Stimulated activated naive CD8-positive, alpha-beta T cell treated with anti-CD3 and anti-CD28 coated beads, Interleukin-15, amount 100 ng/mL, for 72 hours (primary cell): ENCODE results near the gene CORIN.

Source experiments
- ATAC-seq: fragments of 150-1000 bp; cut with Tn5 transposase; 2 replicates; pipeline ENCODE4 v1.10.0; 2021; ENCODE audit warnings: mild to moderate bottlenecking, moderate library complexity
- DNase-seq, 2 donors: peaks; one replicate each; pipeline ENCODE4 v3.0.0; 2021 to 2022
- H3K27ac Mint-ChIP-seq, 2 donors: one replicate each; pipeline ENCODE4 v1.8.0; 2022; ENCODE audit warnings: mild to moderate bottlenecking in 2 of 2, mixed read lengths in 2 of 2, moderate library complexity in 2 of 2
- H3K27me3 Mint-ChIP-seq: one replicate; pipeline ENCODE4 v1.8.0; 2022; ENCODE audit warnings: mixed read lengths
- H3K4me1 Mint-ChIP-seq: one replicate; pipeline ENCODE4 v1.8.0; 2022; ENCODE audit warnings: mild to moderate bottlenecking, mixed read lengths
- H3K4me3 Mint-ChIP-seq, 2 donors: one replicate each; pipeline ENCODE4 v1.8.0; 2022; ENCODE audit warnings: mild to moderate bottlenecking in 2 of 2, mixed read lengths in 2 of 2, moderate library complexity in 1 of 2
- H3K9me3 Mint-ChIP-seq, 2 donors: one replicate each; pipeline ENCODE4 v1.8.0; 2022; ENCODE audit warnings: mixed read lengths in 2 of 2

The CORIN gene

GRCh38 chr4:47641755-47642154, 196.1 kb downstream of the CORIN start:
- Mint-ChIP-seq H3K9me3 (peaks cover 7 to 16% of the 10 kb centered on the region in 2 donors), H3K27me3 (peaks cover 7% of the 10 kb centered on the region)

GRCh38 chr4:47640911-47641310, 197.0 kb downstream of the CORIN start:
- peaks cover 11 to 22% of the 10 kb centered on the region in 2 donors for H3K9me3 Mint-ChIP-seq
- DNase-seq (no peak), ATAC-seq (no peak)
- peaks cover 12% of the 10 kb centered on the region for H3K27me3 Mint-ChIP-seq
- no peak overlapping the region for H3K4me3 Mint-ChIP-seq
- no peaks in the 10 kb centered on the region for H3K4me1 Mint-ChIP-seq
- H3K27ac Mint-ChIP-seq, result no peak overlapping the region

More at GRCh38 chr4:47641755-47642154, 196.1 kb downstream of the CORIN start:
- H3K4me1 Mint-ChIP-seq, result no peaks in the 10 kb centered on the region
- H3K4me3 Mint-ChIP-seq, result no peak overlapping the region
- DNase-seq (no peak), ATAC-seq (no peak)
- no peak overlapping the region for H3K27ac Mint-ChIP-seq

GRCh38 chr4:47639531-47639930, 198.3 kb downstream of the CORIN start:
- Mint-ChIP-seq H3K9me3 (peaks cover 11 to 22% of the 10 kb centered on the region in 2 donors), H3K4me3 (no peak overlapping the region), H3K27me3 (peaks cover 16% of the 10 kb centered on the region)

DNA sequence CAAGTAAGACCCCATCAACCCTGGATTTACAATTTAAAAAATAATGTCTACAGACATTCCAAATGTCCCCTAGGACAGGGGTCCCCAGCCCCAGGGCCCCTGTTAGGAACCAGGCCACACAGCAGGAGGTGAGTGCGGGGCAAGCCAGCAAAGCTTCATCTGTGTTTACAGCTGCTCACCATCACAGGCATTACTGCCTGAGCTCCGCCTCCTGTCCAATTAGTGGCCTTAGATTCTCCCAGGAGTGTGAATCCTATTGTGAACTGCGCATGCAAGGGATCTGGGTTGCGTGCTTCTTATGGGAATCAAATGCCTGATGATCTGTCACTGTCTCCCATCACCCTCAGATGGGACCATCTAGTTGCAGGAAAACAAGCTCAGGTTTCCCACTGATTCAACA, 206.7 kb downstream of the CORIN start:
- Mint-ChIP-seq H3K4me1 (no peaks in the 10 kb centered on the region), H3K4me3 (no peak overlapping the region), H3K27ac (no peak overlapping the region)

More at GRCh38 chr4:47639531-47639930, 198.3 kb downstream of the CORIN start:
- no peak for ATAC-seq
- no peaks in the 10 kb centered on the region for H3K4me1 Mint-ChIP-seq
- H3K27ac Mint-ChIP-seq, result no peak overlapping the region
- no peak for DNase-seq

DNA sequence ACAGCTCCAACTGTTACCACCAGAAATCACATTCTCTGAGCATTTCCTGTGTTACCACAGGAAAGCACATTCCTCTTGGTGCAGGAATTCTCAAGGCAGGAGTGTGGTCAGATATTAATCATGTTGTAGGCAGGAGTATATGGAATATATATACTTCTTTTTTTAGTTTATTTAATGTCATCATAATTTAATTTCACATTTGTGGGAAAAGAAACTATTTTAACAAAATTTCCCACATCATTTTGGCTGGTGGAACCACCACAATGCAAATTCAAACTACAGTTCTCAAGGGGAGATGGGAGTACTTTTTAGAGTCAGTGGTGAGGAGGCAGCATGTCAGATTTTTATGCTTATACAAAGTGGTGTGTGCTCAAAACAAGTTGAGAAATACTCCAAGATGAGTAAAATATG, 213.8 kb downstream of the CORIN start:
- Mint-ChIP-seq H3K4me3 (no peak overlapping the region), H3K4me1 (no peaks in the 10 kb centered on the region), H3K27ac (no peak overlapping the region), H3K9me3 (peaks cover 0 to 6% of the 10 kb centered on the region in 2 donors), H3K27me3 (no peaks in the 10 kb centered on the region)
- DNase-seq (no peak), ATAC-seq (no peak)

More for the DNA sequence above, 206.7 kb downstream of the CORIN start:
- no peak for ATAC-seq
- DNase-seq, result no peak
- Mint-ChIP-seq H3K27me3 (peaks cover 8% of the 10 kb centered on the region), H3K9me3 (no peaks in the 10 kb centered on the region)

GRCh38 chr4:47621181-47621580, 216.7 kb downstream of the CORIN start:
- Mint-ChIP-seq H3K27ac (no peak overlapping the region), H3K27me3 (no peaks in the 10 kb centered on the region), H3K4me3 (no peak overlapping the region), H3K9me3 (peaks cover 0 to 6% of the 10 kb centered on the region in 2 donors), H3K4me1 (no peaks in the 10 kb centered on the region)
- DNase-seq (no peak), ATAC-seq (no peak)

DNA sequence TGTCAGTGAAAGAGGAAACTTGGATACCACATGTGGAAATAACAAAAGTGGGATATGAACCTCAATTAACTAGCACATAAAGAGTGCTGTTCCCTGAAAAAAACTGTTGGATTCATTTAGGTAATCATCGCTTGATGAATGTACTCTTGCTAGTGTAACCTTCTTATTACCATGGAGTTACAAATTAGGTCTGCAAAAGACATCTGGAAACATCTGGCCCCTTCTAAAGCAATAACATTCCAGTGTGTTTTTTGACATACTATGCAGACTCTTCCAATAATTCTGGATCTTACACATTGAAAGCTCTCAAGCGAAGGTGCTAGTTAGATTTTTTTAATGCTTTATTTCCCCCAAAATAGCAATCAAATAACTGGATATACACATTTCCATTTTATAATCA, 218.2 kb downstream of the CORIN start:
- ATAC-seq (no peak), DNase-seq (no peak)
- no peak overlapping the region for H3K4me3 Mint-ChIP-seq
- peaks cover 0 to 6% of the 10 kb centered on the region in 2 donors for H3K9me3 Mint-ChIP-seq
- no peaks in the 10 kb centered on the region for H3K4me1 Mint-ChIP-seq
- no peak overlapping the region for H3K27ac Mint-ChIP-seq
- no peaks in the 10 kb centered on the region for H3K27me3 Mint-ChIP-seq

GRCh38 chr4:47617607-47618006, 220.3 kb downstream of the CORIN start:
- H3K9me3 Mint-ChIP-seq, result peaks cover 0 to 2% of the 10 kb centered on the region in 2 donors
- H3K4me3 Mint-ChIP-seq, result no peak overlapping the region
- no peak for DNase-seq
- no peak for ATAC-seq
- H3K27me3 Mint-ChIP-seq, result no peaks in the 10 kb centered on the region
- H3K4me1 Mint-ChIP-seq, result no peaks in the 10 kb centered on the region
- H3K27ac Mint-ChIP-seq, result no peak overlapping the region

GRCh38 chr4:47615385-47615784, 222.5 kb downstream of the CORIN start:
- no peak for ATAC-seq
- Mint-ChIP-seq H3K4me1 (no peaks in the 10 kb centered on the region), H3K9me3 (no peaks in the 10 kb centered on the region), H3K27ac (no peak overlapping the region), H3K27me3 (no peaks in the 10 kb centered on the region), H3K4me3 (no peak overlapping the region)
- no peak for DNase-seq

GRCh38 chr4:47612116-47613023, 225.5 kb downstream of the CORIN start:
- ATAC-seq (no peak), DNase-seq (no peak)
- H3K27me3 Mint-ChIP-seq, result no peaks in the 10 kb centered on the region
- H3K9me3 Mint-ChIP-seq, result no peaks in the 10 kb centered on the region
- H3K4me1 Mint-ChIP-seq, result no peaks in the 10 kb centered on the region
- H3K27ac Mint-ChIP-seq, result no peak overlapping the region
- no peak overlapping the region for H3K4me3 Mint-ChIP-seq

- no peaks in the 10 kb centered on the region for H3K27me3 Mint-ChIP-seq
- H3K4me3 Mint-ChIP-seq, result no peak overlapping the region
- H3K27ac Mint-ChIP-seq, result no peak overlapping the region
- ATAC-seq (no peak), DNase-seq (no peak)
- no peaks in the 10 kb centered on the region for H3K4me1 Mint-ChIP-seq
- H3K9me3 Mint-ChIP-seq, result peaks cover 0 to 12% of the 10 kb centered on the region in 2 donors
These were observed 231.4 kb downstream of the CORIN start for GRCh38 chr4:47606482-47606881.

DNA sequence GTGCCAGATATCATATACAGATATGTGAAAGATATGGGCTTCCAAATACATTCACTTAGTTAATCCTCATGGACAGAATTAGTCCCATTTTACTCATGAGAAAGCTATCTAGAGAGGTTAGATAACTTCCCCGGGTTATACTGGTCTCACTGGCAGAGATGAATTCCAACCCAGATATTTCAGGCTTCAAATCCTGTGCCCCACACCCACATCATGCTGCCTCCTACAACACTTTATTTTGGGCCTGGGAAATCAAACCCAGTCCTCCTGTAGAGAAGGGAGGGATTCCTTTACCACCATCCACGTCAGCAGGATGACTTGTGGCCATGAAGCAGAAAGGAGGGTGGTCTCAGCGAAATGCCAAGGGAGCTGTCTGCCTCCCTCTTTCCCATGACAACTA, 239.0 kb downstream of the CORIN start:
- DNase-seq, result no peak
- Mint-ChIP-seq H3K4me1 (no peaks in the 10 kb centered on the region), H3K27ac (no peak overlapping the region), H3K4me3 (no peak overlapping the region), H3K27me3 (no peaks in the 10 kb centered on the region), H3K9me3 (peaks cover 0 to 5% of the 10 kb centered on the region in 2 donors)
- no peak for ATAC-seq

GRCh38 chr4:47598320-47598719, 239.5 kb downstream of the CORIN start:
- H3K27me3 Mint-ChIP-seq, result no peaks in the 10 kb centered on the region
- H3K4me1 Mint-ChIP-seq, result no peaks in the 10 kb centered on the region
- H3K9me3 Mint-ChIP-seq, result peaks cover 0 to 4% of the 10 kb centered on the region in 2 donors
- ATAC-seq (no peak), DNase-seq (no peak)
- no peak overlapping the region for H3K27ac Mint-ChIP-seq
- no peak overlapping the region for H3K4me3 Mint-ChIP-seq

DNA sequence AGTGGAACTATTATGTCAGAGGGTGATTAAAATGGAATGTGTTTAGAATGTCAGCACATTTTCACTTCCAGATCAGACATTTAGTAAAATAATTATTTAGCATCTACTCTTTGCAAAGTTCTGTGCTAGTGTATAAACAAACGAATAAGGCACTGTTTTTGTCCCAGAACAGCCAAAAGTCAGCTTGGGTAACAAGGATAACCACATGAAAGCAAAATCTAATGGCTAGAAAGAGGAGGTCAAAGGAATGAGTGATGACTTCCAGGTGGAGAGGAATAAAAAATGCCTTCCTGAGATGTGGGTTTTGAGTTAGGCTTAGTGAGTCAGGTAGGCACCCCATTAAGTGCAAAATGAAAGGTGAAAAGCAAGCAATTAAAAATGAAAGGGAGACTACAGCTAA, 240.2 kb downstream of the CORIN start:
- Mint-ChIP-seq H3K27me3 (no peaks in the 10 kb centered on the region), H3K27ac (no peak overlapping the region), H3K9me3 (no peaks in the 10 kb centered on the region), H3K4me1 (no peaks in the 10 kb centered on the region), H3K4me3 (no peak overlapping the region)
- no peak for ATAC-seq
- DNase-seq, result no peak

GRCh38 chr4:47590325-47590724, 247.5 kb downstream of the CORIN start:
- Mint-ChIP-seq H3K4me1 (no peaks in the 10 kb centered on the region), H3K27ac (no peak overlapping the region), H3K4me3 (no peak overlapping the region), H3K9me3 (peaks cover 0 to 7% of the 10 kb centered on the region in 2 donors), H3K27me3 (no peaks in the 10 kb centered on the region)
- DNase-seq (no peak), ATAC-seq (no peak)

DNA sequence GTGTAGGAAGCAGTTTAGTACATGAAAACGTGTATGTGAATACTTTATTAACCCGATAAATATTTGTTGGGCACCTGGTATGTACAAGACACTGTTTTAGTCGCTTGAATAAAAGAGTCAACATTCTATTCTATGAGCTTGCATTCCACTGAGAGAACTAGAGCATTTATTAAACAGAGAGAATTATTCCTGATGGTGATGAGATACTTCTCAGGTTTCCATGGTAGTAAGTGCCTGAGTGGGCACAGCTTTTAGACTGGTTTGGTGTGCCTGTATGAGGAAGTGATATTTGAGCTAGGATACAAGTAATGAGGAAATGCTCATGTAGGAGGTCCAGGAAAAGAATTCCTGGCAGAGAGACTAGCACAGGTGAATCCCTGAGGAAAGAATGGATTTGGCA, 258.6 kb downstream of the CORIN start:
- Mint-ChIP-seq H3K27ac (no peak overlapping the region), H3K4me3 (no peak overlapping the region), H3K9me3 (no peaks in the 10 kb centered on the region), H3K4me1 (no peaks in the 10 kb centered on the region), H3K27me3 (no peaks in the 10 kb centered on the region)
- no peak for ATAC-seq
- DNase-seq, result no peak
